GM18858 (cell line): Measurements from ENCODE around the gene GPR17.

Experiments
- ATAC-seq: cut with Tn5 transposase; IDR thresholded peaks from one replicate; pipeline ENCODE4 v1.9.1; 2021; ENCODE audit not compliant: unreplicated experiment

GPR17 gene

GRCh38 chr2:127683056-127683455, 37.1 kb downstream of the GPR17 start:
- ATAC-seq, result no peak

- ATAC-seq, result no peak
Measured at GRCh38 chr2:127683757-127684156, 37.8 kb downstream of the GPR17 start.

- ATAC-seq, result no peak
Measured at GRCh38 chr2:127685410-127686080, 39.6 kb downstream of the GPR17 start.

- no peak for ATAC-seq
Measured at GRCh38 chr2:127688405-127688804, 42.5 kb downstream of the GPR17 start.

- no peak for ATAC-seq
Measured at GRCh38 chr2:127690696-127691095, 44.7 kb downstream of the GPR17 start.

- no peak for ATAC-seq
Measured at GRCh38 chr2:127694986-127695385, 49.0 kb downstream of the GPR17 start.

- no peak for ATAC-seq
Measured at GRCh38 chr2:127695491-127696472, 49.8 kb downstream of the GPR17 start.

- ATAC-seq, result no peak
Measured at GRCh38 chr2:127697482-127698180, 51.7 kb downstream of the GPR17 start.

GRCh38 chr2:127698553-127699355, 52.8 kb downstream of the GPR17 start:
- no peak for ATAC-seq

GRCh38 chr2:127700527-127701192, 54.7 kb downstream of the GPR17 start:
- ATAC-seq, result peak; percentile 53

- ATAC-seq, result peak; percentile 54
Measured at GRCh38 chr2:127701193-127701650, 55.3 kb downstream of the GPR17 start, which contains the start of gene SFT2D3. Gene SFT2D3, plus strand, starts transcription at chr2:127701497. Its CDS starts 32 bp downstream, at chr2:127701529.

GRCh38 chr2:127701651-127702394, 55.9 kb downstream of the GPR17 start:
- ATAC-seq, result peak; percentile 30
